Esophagus squamous epithelium (tissue), 4 donors: Measurements from ENCODE around the gene PADI6.

Experiments used
- POLR2A ChIP-seq, 4 donors: fragments of 450-650 bp; IDR thresholded peaks; one replicate each; pipeline ENCODE4 v1.6.1; 2017; ENCODE audit warnings: antibody characterized with exemption in 4 of 4, mild to moderate bottlenecking in 4 of 4, moderate library complexity in 3 of 4
- TF ChIP-seq, protein P1 (sequence below), 6 experiments: fragments of 450-650 bp in 4 of 6; fragments of 200-600 bp in 2 of 6; sonication (generic) in 2 of 6; IDR thresholded peaks; one replicate each; pipeline ENCODE4 v1.5.1; 2016 to 2019; ENCODE audit warnings: antibody characterized with exemption in 6 of 6, mild to moderate bottlenecking in 4 of 6, moderate library complexity in 4 of 6

DNA sequence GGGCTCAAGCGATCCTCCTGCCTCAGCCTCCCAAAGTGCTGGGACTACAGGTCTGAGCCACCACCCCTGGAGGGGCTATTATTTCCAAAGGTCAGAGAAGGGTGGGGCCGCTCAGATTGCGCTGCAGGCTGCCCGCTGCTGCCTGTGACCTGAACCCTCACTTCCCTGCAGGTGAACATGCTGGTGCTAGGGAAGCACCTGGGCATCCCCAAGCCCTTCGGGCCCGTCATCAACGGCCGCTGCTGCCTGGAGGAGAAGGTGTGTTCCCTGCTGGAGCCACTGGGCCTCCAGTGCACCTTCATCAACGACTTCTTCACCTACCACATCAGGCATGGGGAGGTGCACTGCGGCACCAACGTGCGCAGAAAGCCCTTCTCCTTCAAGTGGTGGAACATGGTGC is 8.6 kb upstream of the PADI6 start:
- TF ChIP-seq, protein P1, sequence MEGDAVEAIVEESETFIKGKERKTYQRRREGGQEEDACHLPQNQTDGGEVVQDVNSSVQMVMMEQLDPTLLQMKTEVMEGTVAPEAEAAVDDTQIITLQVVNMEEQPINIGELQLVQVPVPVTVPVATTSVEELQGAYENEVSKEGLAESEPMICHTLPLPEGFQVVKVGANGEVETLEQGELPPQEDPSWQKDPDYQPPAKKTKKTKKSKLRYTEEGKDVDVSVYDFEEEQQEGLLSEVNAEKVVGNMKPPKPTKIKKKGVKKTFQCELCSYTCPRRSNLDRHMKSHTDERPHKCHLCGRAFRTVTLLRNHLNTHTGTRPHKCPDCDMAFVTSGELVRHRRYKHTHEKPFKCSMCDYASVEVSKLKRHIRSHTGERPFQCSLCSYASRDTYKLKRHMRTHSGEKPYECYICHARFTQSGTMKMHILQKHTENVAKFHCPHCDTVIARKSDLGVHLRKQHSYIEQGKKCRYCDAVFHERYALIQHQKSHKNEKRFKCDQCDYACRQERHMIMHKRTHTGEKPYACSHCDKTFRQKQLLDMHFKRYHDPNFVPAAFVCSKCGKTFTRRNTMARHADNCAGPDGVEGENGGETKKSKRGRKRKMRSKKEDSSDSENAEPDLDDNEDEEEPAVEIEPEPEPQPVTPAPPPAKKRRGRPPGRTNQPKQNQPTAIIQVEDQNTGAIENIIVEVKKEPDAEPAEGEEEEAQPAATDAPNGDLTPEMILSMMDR (IDR thresholded peaks at IDR 0.05) = no peak
- TF ChIP-seq POLR2A (IDR thresholded peaks at IDR 0.05) = no peak
